GM12878 (cell line): ENCODE measurements around the gene CCDC54. TPM values are rescaled to one million over a fixed set of nuclear protein-coding genes. Genes with fewer than 3 reads are reported as not detected.

ENCODE experiments used
- CBX3 ChIP-seq: fragments of 200-600 bp; sonication (generic); IDR thresholded peaks from 2 replicates; pipeline ENCODE4 v1.6.1; 2016; ENCODE audit warnings: low read depth, borderline replicate concordance
- CHD2 ChIP-seq: IDR thresholded peaks from 2 replicates; pipeline ENCODE4 v1.6.1; 2011; ENCODE audit warnings: low read depth, low read length, improper control_type of control experiment, borderline replicate concordance
- GATAD2B ChIP-seq: fragments of 450-650 bp; conservative IDR thresholded peaks from 2 replicates; pipeline ENCODE4 v1.6.1; 2017; ENCODE audit warnings: low read depth, mild to moderate bottlenecking, moderate library complexity
- PAX5 ChIP-seq: IDR thresholded peaks from 2 replicates; pipeline ENCODE4 v1.6.1; 2011; ENCODE audit warnings: low read depth, low read length, borderline replicate concordance
- SMARCA5 ChIP-seq: fragments of 450-650 bp; IDR thresholded peaks from 2 replicates; pipeline ENCODE4 v1.6.1; 2017; ENCODE audit warnings: mild to moderate bottlenecking
- SREBF2 ChIP-seq: IDR thresholded peaks from 2 replicates; pipeline ENCODE4 v1.6.1; 2012; ENCODE audit warnings: mild to moderate bottlenecking, low read length
- WRNIP1 ChIP-seq: IDR thresholded peaks from 2 replicates; pipeline ENCODE4 v1.6.1; 2011; ENCODE audit warnings: low read depth, low read length, improper control_type of control experiment, borderline replicate concordance
- YY1 ChIP-seq: IDR thresholded peaks from 2 replicates; pipeline ENCODE4 v1.6.1; 2011; ENCODE audit warnings: low read depth, mild to moderate bottlenecking, low read length
- polyA plus RNA-seq, 11 experiments: library from polyadenylated mRNA; depleted of rRNA in 4 of 11; unstranded in 6 of 11; stranded (reverse) in 5 of 11; fragments of >200 nt; fragmentation: Nextera tagmentation in 4 of 11; fragmentation: Illumina TruSeq in 1 of 11; extraction: Ambion mirVana in 4 of 11; extraction: Trizol in 1 of 11; gene quantifications; 1 replicate in 1 of 11; 2 replicates in 10 of 11; pipeline versions ENCODE4 v1.2.1 to v1.2.3, GENCODE V29; 2011 to 2016; ENCODE audit warnings: inconsistent platforms in 2 of 11, missing spikeins in 2 of 11, low read depth in 1 of 11
- total RNA-seq, 4 experiments: library from RNA; depleted of rRNA in 3 of 4; stranded (reverse); fragments of >200 nt in 3 of 4; fragmentation: Illumina TruSeq in 1 of 4; extraction: Trizol in 1 of 4; gene quantifications; 2 replicates each; pipeline versions ENCODE4 v1.2.1 to v1.2.3, GENCODE V29; 2013 to 2021
- TF ChIP-seq, protein P1 (sequence below), 3 experiments: IDR thresholded peaks in 2 of 3; conservative IDR thresholded peaks in 1 of 3; 2 replicates each; pipeline ENCODE4 v1.5.1; 2011; ENCODE audit warnings: low read depth in 3 of 3, low read length in 3 of 3, mild to moderate bottlenecking in 3 of 3, control low read depth in 2 of 3, moderate library complexity in 2 of 3, inconsistent platforms in 1 of 3, mixed read lengths in 1 of 3; ENCODE audit not compliant: control insufficient read depth in 2 of 3, insufficient read depth in 1 of 3; ENCODE audit errors: extremely low read depth in 1 of 3
- TF ChIP-seq, protein P2 (sequence below): fragments of 450-650 bp; IDR thresholded peaks from 2 replicates; pipeline ENCODE4 v1.6.1; 2017; ENCODE audit warnings: mild to moderate bottlenecking, moderate library complexity
- TF ChIP-seq, protein P3 (sequence below): fragments of 450-650 bp; formaldehyde crosslinking; IDR thresholded peaks from 2 replicates; pipeline ENCODE4 v1.4.0; 2022; ENCODE audit warnings: mild to moderate bottlenecking, moderate library complexity

Gene CCDC54
- total and polyA plus RNA-seq, 10 of the 15 experiments (the other 5 are each of a cell fraction or from before 2014, with no cell fraction given), result not detected

DNA sequence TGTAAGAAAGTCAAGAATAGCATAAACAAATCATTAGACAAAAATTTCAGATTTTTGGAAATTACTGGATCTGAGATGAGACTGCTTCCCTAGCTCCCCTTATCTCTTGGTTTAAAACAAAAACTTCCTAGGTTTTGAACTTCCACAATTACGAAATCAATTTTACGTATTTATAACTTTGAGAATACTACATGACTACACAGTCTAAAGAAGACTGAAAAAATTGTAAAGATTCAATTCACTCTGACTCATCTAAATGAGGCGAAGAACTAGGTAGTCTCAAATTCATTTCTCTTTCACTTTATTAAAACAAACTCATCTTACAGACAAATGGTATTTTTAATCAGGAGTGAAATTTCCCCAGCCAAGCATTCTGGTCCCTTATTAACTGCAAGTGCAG lies 10.3 kb downstream of the CCDC54 start (continued):
- TF ChIP-seq, protein P1, sequence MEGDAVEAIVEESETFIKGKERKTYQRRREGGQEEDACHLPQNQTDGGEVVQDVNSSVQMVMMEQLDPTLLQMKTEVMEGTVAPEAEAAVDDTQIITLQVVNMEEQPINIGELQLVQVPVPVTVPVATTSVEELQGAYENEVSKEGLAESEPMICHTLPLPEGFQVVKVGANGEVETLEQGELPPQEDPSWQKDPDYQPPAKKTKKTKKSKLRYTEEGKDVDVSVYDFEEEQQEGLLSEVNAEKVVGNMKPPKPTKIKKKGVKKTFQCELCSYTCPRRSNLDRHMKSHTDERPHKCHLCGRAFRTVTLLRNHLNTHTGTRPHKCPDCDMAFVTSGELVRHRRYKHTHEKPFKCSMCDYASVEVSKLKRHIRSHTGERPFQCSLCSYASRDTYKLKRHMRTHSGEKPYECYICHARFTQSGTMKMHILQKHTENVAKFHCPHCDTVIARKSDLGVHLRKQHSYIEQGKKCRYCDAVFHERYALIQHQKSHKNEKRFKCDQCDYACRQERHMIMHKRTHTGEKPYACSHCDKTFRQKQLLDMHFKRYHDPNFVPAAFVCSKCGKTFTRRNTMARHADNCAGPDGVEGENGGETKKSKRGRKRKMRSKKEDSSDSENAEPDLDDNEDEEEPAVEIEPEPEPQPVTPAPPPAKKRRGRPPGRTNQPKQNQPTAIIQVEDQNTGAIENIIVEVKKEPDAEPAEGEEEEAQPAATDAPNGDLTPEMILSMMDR (IDR thresholded peaks at IDR 0.05 in 2 of 3, conservative IDR thresholded peaks at IDR 0.05 in 1 of 3; ENCODE audit: control insufficient read depth in 2 of 3, extremely low read depth in 1 of 3, insufficient read depth in 1 of 3, low read depth in 3 of 3, low read length in 3 of 3), result no peak
- TF ChIP-seq, protein P2, sequence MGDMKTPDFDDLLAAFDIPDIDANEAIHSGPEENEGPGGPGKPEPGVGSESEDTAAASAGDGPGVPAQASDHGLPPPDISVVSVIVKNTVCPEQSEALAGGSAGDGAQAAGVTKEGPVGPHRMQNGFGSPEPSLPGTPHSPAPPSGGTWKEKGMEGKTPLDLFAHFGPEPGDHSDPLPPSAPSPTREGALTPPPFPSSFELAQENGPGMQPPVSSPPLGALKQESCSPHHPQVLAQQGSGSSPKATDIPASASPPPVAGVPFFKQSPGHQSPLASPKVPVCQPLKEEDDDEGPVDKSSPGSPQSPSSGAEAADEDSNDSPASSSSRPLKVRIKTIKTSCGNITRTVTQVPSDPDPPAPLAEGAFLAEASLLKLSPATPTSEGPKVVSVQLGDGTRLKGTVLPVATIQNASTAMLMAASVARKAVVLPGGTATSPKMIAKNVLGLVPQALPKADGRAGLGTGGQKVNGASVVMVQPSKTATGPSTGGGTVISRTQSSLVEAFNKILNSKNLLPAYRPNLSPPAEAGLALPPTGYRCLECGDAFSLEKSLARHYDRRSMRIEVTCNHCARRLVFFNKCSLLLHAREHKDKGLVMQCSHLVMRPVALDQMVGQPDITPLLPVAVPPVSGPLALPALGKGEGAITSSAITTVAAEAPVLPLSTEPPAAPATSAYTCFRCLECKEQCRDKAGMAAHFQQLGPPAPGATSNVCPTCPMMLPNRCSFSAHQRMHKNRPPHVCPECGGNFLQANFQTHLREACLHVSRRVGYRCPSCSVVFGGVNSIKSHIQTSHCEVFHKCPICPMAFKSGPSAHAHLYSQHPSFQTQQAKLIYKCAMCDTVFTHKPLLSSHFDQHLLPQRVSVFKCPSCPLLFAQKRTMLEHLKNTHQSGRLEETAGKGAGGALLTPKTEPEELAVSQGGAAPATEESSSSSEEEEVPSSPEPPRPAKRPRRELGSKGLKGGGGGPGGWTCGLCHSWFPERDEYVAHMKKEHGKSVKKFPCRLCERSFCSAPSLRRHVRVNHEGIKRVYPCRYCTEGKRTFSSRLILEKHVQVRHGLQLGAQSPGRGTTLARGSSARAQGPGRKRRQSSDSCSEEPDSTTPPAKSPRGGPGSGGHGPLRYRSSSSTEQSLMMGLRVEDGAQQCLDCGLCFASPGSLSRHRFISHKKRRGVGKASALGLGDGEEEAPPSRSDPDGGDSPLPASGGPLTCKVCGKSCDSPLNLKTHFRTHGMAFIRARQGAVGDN, result no peak
- TF ChIP-seq, protein P3, sequence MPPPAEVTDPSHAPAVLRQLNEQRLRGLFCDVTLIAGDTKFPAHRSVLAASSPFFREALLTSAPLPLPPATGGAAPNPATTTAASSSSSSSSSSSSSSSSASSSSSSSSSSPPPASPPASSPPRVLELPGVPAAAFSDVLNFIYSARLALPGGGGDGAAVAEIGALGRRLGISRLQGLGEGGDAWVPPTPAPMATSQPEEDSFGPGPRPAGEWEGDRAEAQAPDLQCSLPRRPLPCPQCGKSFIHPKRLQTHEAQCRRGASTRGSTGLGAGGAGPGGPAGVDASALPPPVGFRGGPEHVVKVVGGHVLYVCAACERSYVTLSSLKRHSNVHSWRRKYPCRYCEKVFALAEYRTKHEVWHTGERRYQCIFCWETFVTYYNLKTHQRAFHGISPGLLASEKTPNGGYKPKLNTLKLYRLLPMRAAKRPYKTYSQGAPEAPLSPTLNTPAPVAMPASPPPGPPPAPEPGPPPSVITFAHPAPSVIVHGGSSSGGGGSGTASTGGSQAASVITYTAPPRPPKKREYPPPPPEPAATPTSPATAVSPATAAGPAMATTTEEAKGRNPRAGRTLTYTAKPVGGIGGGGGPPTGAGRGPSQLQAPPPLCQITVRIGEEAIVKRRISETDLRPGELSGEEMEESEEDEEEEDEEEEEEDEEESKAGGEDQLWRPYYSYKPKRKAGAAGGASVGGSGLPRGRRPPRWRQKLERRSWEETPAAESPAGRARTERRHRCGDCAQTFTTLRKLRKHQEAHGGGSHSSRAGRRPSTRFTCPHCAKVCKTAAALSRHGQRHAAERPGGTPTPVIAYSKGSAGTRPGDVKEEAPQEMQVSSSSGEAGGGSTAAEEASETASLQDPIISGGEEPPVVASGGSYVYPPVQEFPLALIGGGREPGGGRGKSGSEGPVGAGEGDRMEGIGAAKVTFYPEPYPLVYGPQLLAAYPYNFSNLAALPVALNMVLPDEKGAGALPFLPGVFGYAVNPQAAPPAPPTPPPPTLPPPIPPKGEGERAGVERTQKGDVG, result no peak
- TF ChIP-seq PAX5, result no peak
- TF ChIP-seq CBX3, result no peak
- no peak for TF ChIP-seq CHD2
- TF ChIP-seq GATAD2B, result no peak
- no peak for TF ChIP-seq WRNIP1
- TF ChIP-seq YY1, result no peak
- TF ChIP-seq SMARCA5, result no peak
- no peak for TF ChIP-seq SREBF2
- TF ChIP-seq, all 136 proteins: peak for 0
